ENCODE measurements around the gene RAB20.
"Not testable (repeated sequence)": the region's sequence is repeated elsewhere in the genome, so short reads cannot be mapped to it uniquely, and the experiment has no call there.

The RAB20 gene

DNA sequence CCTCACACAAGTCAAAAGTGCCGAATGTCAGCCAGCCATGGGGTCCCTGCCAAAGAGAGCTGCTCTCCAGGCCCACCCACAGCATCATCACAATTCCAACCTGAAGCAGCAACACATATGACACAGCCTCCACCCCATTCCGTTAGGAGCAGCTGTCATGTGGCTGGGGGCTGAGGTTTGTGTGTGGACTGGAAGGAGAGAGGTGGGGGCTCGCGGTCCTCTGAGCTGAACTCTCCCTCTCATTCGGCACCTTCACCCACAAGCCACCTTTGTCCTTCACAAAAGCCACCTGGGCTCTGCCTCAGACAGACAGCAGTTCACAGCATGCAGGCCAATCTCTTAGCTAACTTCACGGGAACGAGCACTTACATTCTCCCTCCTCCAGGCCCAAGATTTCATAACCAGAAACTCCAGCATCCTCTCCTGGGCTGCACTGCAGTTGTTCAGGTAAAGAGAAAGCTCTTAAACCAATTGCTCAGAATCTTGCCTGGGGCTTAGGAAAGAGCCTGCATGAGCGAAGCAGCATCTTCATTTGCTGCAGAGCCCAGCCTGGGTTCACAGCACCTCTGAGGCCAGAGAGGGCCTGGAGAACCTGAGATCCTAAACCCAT, 7.2 kb downstream of the RAB20 start:
- DNase-seq, result no peak

DNA sequence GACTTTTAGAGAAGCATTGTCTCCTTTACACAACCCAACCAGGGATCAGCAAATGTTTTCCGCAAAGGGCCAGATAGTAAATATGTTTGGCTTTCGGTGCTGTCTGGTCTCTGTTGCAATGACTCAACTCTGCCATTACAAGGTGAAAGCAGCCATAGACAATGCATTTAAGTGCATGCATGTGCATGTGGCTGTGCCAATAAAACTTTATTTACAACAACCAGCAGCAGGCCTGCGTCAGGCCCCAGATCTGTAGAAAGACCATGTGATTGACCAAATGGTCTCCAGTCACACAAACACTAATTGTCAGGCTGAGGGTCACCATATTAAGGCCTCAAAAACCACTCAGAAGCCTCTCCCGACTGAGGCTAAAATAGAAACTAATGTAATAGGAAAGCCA, 8.1 kb downstream of the RAB20 start:
- no peak for DNase-seq

DNA sequence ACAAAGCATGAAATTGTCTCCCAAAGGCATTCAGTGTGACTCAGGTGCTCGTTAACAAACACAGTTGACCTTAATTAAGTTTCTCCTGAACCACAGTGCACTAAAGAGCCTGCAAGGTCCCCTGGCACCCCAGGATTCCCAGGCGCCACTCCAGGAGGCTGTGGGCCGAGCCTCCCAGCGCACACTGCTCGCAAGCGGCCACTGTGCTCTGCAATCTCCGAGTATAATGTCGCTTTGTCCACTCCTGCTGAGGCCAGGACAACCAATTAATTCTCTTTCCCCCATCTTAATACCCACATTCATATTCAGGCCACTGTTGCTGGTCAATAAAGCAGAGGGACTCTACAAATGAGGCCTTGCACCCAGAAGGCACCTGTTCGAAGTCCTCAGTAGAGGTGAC, 8.8 kb downstream of the RAB20 start:
- no peak for DNase-seq

DNA sequence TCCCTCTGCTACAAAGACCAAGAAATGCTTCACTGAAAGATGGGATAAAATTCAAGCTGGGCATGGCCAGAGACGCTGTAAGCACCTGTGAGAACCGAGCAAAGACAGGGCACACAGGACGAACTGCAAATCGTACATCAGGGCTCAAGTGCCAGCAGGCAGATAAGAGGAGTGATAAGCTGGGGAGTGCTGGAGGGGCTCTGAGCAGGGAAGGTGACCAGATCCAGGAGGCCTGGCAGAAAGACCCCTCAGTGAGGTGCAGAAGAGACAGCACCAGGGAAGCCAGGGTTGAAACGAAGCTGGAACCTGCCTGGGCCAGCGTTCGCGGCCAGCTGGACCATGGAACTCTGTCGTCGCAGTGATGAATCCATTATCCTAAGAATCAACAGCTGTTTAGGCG, 10.2 kb downstream of the RAB20 start:
- no peak for DNase-seq

DNA sequence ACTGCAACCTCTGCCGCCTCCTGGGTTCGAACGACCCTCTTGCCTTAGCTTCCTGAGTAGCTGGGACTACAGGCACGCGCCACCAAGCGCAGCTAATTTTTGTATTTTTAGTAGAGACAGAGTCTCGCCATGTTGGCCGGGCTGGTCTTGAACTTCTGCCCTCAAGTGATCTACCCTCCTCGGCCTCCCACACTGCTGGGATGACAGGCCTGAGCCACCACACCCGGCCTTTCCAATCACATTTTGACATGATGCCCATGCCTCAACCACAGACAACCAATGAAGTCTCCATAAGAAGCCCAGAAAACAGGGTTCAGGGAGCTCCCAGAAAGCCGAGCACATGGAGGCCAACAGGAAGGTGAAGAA, 11.7 kb downstream of the RAB20 start:
- no peak for DNase-seq

DNA sequence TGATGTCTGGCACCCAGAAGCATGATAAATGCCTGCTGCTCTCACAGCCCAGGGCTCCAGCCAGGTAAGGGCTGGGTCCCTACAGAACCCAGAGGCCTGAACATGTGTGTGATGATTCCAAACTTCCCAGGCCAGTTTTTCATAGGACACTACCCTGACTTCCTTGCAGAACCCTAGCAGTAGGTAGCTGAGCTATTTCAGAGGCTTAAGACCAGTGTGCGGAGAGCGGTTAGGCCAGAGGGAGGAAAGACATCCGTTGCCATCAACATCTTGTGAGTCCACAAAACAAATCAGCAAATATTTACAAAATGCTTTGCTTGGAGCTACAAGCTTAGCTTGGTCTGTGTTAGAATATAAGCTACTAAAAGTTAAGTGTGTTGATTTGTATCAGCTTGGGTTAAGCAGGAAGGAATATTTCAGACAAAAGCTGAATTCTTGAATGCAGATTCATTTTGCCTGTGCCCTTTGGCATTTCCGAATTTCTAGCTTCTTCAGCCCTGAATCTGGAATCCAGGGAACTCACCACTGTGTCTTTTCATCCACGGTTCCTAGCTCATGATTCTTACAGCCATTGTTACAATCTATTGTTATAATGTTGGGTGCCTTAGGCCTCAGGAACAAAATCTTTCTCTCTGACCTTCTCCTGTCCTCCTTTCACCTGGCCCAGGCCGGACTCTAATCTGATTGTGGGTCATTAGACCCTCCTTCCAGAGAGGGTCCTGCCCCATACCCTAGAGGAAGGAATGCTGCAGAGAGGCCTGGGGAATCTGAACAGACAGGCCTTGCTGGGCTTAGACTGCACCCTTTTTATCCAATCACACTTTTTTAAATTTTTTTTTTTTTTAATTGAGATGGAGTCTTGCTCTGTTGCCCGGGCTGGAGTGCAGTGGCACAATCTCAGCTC, 12.4 kb downstream of the RAB20 start:
- DNase-seq, result no peak

DNA sequence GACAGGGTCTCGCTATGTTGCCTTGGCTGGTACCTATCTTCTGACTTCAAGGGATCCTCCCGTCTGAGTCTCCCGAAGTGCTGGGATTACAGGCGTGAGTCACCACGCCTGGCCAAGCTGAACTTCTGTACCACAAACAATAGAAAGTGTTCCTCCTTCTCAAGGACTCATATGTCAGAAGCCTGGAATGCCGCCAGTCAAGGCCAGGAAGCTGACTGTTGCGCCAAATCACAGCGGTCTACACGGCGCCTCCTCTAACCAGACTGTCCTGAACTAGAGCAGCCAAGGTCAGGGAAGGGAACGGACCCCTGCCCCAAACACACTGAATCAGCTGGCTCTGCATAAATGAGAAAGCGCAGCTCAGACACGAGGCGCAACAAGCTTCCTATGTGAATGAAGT, 14.6 kb downstream of the RAB20 start:
- DNase-seq, result peak; percentile 82

DNA sequence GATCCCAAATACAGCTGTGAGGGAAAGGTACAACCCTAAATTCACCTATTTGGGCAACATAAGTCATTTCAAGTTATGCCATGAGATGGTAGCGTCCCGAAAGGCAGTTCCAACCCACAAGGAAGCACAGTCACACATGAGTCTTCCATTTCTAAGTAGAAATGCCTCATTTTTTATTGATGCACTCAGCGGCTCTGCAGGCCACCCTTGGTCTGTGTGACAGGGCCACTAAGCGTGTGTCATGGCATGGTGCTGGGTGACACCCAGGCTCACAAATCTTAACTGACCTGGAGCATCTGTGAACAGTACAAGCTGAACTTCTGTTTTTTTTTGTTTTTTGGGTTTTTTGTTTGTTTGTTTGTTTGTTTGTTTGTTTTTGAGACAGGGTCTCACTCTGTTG, 15.1 kb downstream of the RAB20 start:
- no peak for DNase-seq

DNA sequence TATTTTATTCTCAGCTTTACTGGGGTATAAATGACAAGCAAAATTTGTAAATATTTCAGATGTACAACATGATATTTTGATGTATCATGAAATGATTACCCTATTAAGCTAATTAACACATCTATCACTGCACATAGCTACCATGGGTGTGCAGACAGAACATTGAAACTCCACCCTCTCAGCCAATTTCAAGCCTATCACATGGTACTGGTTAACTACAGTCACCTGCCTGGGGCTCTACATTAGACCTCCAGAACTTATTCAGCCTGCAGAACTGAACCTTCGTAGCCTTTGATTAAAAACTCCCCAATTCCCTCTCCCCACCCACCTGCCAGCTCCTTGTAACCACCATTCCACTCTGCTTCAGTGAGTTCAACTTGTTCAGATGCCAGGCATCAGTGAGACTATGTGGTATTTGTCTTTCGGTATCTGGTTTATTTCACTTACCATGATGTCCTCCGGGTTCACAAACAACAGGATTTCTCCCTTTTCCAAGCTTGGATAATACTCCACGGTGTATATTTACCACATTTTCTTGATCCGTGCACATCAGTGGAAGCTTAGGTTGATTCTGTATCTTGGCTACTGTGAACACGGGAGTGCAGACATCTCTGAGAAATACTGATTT, 19.2 kb downstream of the RAB20 start:
- DNase-seq, result no peak

DNA sequence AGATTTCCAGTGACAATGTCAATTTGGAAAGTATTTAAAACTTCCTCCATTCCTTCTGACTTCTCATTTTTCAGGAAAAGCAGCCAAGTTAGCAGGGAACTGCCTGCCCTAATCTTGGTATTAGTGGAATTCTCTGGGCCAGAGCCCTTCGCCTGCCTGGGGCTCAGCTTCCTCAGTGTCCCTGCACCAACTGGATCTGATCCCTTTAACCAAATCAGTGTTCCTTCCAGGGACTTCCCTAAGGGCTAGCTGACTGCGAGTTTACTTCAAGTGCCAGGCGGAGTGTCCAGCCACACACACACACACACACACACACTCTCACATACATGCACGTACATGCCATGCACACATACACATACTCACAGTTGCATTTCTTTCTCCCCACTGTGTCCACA, 20.0 kb downstream of the RAB20 start:
- no peak for DNase-seq

DNA sequence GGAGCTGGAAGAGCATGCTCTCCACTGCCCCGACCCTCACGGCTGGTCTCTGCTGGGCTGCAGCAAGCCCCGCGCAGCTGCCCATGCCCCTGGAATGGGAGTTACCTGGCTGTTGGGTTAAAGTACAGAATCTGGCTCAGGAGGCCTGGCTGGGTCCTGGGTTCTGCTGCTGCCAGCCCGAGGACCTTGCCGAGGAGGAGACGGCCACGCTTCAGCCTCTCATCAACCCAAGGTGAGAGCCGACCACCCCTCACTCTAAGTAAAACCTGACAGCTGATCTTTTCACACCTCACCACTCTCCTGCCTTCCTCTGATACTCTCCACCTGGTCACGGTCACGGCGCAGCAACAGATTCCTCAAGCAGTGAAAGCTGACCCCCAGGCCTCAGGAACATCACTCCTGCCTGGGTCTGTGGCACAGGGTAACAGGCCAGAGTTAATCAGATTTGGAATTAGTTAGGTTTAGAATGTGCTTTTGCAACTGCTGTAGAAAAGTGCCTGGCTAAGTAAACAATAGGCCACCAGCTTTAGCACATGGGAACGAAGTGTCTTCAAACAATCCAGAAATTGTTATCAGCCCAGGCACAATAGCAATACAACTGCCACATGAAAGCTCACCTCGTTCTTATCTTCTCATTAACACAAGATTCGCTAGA, 20.5 kb downstream of the RAB20 start:
- DNase-seq, result no peak

DNA sequence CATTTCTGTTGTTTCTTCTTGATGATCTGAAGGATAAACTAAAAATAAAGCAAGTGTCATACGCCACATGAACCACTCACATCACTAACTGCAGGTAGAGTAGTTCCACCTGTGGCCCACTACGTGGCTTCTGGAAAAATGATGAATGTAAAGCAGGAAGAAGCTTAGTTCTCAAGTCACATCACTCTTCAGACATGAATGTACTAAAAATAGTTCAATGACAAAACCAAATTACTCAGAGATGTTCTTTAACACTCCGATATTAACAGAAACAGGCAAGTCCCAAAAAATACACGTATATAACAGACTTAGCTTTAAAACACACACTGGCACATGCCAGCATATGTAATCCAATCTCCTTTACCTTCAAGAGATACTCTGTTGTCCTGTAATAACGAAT, 21.6 kb downstream of the RAB20 start:
- no peak for DNase-seq

DNA sequence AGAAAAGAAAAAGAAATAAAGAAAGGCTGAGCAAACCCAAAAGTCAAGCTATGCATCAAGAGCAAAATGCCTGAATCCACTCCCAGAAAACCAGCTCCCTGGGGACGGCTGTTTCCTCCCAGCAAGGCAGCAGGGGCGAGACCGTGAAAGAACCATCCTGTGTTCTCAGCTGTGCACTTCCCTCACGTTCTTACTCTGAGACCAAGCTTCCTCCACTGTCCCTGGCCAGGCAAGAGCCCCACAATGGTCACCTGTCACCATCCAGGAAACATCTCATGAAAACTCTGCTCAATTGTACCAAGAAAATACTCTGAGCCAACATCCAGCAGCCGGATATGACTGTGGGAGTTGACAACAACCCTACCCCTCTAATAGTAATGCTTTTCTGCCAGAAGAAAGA, 22.9 kb downstream of the RAB20 start:
- DNase-seq, result no peak

DNA sequence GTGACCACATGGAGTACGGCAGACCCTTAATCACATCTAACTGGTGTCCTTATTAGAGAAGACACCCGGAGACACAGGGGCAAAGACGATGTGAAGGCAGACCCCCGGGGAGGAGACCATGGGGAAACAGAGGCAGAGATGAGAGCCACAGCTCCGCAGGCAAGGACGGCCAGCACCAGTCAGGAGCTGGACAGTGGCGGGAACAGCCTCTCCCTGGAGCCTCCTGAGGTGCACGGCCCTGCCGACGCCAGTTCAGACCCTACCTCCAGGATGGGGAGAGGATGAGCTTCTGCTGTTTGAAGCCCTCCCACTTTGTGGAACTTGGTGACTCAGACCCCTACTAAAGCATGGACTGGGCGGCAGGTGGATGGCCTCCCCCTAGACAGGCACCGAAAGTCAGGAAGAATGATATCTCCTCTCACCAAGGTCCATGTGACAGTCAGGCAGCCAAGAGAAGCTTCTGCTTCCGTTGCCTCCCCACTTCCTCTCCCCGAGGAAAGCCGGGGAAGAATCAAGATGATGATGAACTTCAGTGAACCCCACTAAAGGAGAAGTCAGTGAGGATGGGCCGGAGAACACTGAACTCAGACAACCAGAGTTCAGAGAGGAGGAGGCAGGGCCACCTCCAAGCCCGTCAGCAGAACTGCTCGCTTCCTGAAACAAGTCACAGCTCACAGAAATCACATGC, 25.4 kb downstream of the RAB20 start:
- DNase-seq, result no peak

DNA sequence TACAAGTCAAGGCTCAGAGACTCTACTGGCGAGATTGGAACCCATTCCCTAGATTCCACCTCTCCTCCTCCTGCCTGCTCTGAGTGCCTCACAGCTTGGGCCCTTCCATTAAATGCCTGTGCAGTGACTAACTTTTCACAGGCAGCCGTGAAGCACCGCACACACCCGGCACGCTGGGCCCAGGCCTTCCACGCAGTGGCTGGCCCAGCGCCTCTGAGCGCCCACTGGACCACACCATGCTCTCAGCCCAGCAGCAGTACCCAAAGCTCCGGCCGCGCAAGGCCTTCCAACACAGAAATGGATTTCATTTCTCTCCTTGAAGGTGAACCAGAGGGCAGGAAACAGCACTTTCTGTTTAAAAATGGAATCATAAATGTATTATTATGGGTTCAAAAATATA, 26.0 kb downstream of the RAB20 start:
- no peak for DNase-seq

DNA sequence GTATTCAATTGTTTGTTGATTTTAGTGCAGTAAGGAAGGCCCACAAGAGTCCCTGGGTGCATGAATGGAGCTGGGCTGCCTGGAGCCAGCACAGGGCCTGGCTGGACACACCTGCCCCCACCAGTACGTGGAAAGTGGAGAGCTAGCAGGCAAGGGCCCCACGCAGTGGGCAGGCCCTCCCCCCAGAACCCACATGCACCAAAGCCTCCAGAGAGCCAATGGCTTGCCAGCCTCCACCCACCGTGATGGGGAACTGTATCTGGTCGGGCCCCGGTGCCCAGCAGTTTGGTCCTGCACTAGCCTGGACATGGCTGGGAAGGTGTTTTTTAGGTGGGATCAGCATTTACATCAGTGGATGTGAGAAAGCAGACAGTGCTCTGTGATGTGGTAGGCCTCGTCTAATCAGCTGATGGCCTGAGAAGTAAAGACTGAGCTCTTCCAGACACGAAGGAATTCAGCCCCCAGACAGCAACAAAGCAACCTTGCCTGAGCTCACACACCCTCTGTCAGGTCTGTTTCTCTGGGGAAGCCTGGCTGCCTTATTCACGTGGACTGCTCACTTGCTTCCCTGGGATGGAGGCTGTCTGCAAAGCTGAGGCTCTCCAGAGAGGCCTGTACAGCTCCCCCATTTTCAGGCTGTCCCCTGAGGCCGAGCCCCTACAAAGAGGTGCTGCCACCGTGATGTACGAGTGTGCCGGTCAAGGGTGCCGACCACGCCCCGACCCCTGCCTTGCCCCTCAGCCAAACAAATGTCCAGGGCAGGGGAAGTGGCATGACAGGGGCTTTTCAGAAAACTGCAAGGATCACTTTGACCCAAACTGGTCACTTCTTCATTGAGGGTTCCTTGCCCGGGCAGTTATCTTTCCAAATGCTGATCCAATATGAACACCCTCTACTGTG, 27.5 kb downstream of the RAB20 start:
- DNase-seq, result no peak

DNA sequence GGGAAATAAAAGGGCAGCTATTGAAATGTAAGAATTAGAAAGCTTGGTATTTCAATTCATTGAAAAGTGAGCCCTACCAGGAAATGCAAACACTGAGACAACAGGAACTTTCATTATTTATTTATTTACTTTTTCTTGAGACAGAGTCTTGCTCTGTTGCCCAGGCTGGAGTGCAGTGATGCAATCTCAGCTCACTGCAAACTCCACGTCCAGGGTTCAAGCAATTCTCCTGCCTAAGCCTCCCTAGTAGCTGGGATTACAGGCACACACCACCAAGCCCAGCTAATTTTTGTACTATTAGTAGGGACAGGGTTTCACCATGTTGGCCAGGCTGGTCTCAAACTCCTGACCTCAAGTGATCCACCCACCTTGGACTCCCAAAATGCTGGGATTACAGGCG, 29.3 kb downstream of the RAB20 start:
- not testable (repeated sequence) for DNase-seq

DNA sequence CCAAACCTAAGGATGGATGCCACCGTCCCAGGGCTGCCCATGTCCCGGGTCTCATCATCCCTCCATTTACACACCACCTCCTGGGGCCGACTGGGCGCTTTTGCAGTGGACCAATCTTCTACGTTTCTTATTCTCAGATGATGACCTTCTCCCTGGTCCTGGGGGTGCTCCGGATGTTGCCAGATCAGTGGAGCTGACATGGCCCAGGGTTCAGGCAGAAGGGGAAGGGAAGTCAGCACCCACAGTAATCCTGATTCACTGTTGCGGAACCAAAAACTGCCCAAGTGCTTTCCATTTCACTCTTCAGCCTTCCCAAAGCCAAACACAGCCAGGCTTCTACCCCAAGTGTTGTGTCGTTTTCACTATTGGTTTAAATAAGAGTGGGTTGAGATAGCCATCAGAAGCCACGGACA, 29.8 kb downstream of the RAB20 start:
- no peak for DNase-seq

DNA sequence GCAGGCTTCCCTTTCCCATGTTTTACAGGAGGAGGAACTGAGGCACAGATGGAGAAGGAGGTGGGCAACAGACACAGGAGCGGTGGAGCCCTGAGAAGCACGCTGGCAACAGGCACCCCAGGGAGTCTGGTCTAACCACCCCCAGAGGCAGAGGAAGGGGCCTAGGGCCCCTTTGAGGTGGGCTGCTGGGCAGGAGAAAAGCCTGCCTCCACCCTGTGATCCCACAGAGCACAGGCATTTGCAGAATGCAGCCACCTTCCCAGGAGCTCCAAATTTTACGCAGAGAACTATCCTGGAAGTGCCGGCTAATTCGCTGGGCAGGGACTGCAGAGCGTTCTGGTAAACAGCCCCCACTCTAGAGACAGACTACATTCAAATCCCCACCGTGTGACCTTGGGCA, 30.4 kb downstream of the RAB20 start:
- DNase-seq, result no peak

DNA sequence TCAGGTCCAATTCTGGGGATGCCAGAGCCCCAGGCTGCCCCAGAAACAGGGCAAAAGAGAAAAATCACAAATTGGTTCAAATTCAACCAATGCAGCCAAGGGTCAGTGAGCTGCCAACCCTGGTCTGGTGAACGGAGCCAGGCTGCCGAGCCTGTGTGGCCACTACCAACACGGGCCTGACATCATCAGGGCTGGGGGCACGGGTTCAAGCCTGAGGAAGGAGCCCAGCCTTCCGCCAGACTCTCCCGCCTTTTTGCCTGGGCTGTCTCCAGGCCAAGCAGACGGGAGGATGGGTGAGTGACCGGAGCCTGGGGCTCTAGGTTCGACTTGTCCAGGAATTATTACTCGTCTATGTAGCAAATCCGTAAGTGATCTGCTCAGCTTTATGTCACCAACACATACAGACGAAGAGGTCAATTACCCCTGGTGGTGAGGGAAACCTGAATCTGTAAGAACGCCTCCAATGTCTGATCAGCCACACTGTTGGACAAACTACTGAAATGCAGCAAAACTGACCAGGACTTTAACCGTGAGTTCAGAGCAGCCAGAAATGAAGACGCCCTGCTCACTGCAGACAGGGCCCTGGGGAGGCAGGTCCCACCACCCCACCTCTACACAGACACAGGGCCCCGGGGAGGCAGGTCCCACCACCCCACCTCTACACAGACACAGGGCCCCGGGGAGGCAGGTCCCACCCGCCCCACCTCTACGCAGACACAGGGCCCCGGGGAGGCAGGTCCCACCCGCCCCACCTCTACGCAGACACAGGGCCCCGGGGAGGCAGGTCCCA, 31.8 kb downstream of the RAB20 start:
- DNase-seq, result no peak

DNA sequence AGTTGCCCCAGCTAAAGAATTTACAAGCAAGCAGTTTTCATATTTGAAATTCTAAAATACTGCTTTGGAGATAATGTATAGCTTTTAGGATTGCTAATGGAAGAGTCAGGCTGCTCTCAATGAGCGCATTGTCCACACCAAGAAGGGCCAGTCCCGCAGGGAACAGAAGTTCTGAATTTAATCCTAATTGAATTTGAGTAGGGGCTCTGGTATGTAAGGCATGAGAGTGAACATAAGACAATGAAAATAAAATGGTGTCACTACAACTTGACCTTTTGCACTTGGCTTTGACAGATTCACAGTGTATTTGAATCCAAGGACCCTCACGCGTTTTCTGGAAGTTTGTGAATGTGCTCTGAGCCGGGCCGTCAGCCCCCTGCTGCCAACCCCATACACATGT, 32.6 kb downstream of the RAB20 start:
- DNase-seq, result no peak
